Motor neuron (in vitro differentiated cells): Measurements from ENCODE around the gene TMEM252. TPM values are rescaled to one million over a fixed set of nuclear protein-coding genes. Genes with fewer than 3 reads are reported as not detected.

Experiments
- ATAC-seq, 8 experiments: fragments of 200-7000 bp; cut with Tn5 transposase; replicated peaks in 6 of 8; 2 replicates each; pipeline ENCODE4 v1.8.0; 2021; ENCODE audit warnings: mild to moderate bottlenecking in 8 of 8, moderate library complexity in 8 of 8
- H3K27ac ChIP-seq, 2 donors: fragments of 250-450 bp; sonication (Bioruptor Pico); 2 replicates each; pipeline ENCODE4 v1.9.0; 2021; ENCODE audit warnings: antibody characterized with exemption in 2 of 2, mild to moderate bottlenecking in 2 of 2, moderate library complexity in 1 of 2
- H3K4me1 ChIP-seq, 2 donors: fragments of 250-450 bp; sonication (Bioruptor Pico); replicated peaks in 1 of 2; 2 replicates each; pipeline ENCODE4 v1.6.1; 2021; ENCODE audit warnings: antibody characterized with exemption in 2 of 2, mild to moderate bottlenecking in 2 of 2, moderate library complexity in 1 of 2
- H3K4me3 ChIP-seq, 5 donors: fragments of 250-450 bp; sonication (Bioruptor Pico); 2 replicates each; pipeline ENCODE4 v1.9.0; 2021; ENCODE audit warnings: antibody characterized with exemption in 5 of 5, mild to moderate bottlenecking in 5 of 5, moderate library complexity in 4 of 5
- WGBS, 10 experiments: fragments of 450-650 bp; shearing (Covaris generic); methylation state at CpG; one replicate each; pipeline ENCODE4 v1.0.0; 2022; 5-methylcytosine and 5-hydroxymethylcytosine counted together
- in situ Hi-C, 9 experiments: fragments of 400-800 bp; cut with MboI; loops; one replicate each; pipeline ENCODE4 v1.15.0; 2021; ENCODE audit warnings: low sequenced_read_pairs in 9 of 9, low pct_unique_long_range_greater_than_20kb in 2 of 9; ENCODE audit not compliant: unreplicated experiment in 9 of 9
- total RNA-seq, 8 experiments: library from RNA; unstranded; fragments of 300-600 nt; gene quantifications; 2 replicates each; pipeline versions ENCODE4 v1.2.3 to v1.2.4, GENCODE V29; 2022

The TMEM252 gene
- total RNA-seq = under 1 TPM in 1 of 8 experiments, not detected in 7; 0.62 TPM

- H3K27ac ChIP-seq = no peak within 1 kb of the TSS
- in situ Hi-C loops = no loop called here
- no peaks in the 10 kb centered on the region for H3K4me1 ChIP-seq
- 0 to 74% (median 48%) methylated on average over 4 to 8 of the region's 8 CpGs; no CpG with 5 or more reads in 1 of the 10 experiments for WGBS, 10 experiments
- ATAC-seq = no peak
- no peak within 1 kb of the TSS for H3K4me3 ChIP-seq
Observed at GRCh38 chr9:68540712-68541535, at the start of gene TMEM252. Gene TMEM252, minus strand, starts transcription at chr9:68540883. Its CDS starts 69 bp downstream, at chr9:68540814.

- H3K27ac ChIP-seq = no peak overlapping the region
- no peak for ATAC-seq
- in situ Hi-C loops = loop anchor here in 7 of 9 experiments (10.0 to 25.0 kb wide), 7 partner anchors 102 to 440 kb away; partner anchors contain the start of gene PRKACG (in 2 of the 7)
- 0 to 89% (median 75%) methylated on average over 1 to 4 of the region's 19 CpGs; no CpG with 5 or more reads in 5 of the 10 experiments for WGBS, 10 experiments
- no peaks in the 10 kb centered on the region for H3K4me1 ChIP-seq
- no peak overlapping the region for H3K4me3 ChIP-seq
Observed at GRCh38 chr9:68585034-68585761, 44.5 kb upstream of the TMEM252 start.

GRCh38 chr9:68584189-68585033 lies 43.7 kb upstream of the TMEM252 start:
- in situ Hi-C loops = loop anchor here in 7 of 9 experiments (10.0 to 25.0 kb wide), 7 partner anchors 103 to 440 kb away; partner anchors contain the start of gene PRKACG (in 2 of the 7)
- Histone ChIP-seq H3K4me1 (no peaks in the 10 kb centered on the region), H3K4me3 (no peak overlapping the region), H3K27ac (no peak overlapping the region)
- peak; percentile 85 to 100 (median 96) for ATAC-seq
- WGBS, 10 experiments = 0 to 100% (median 15%) methylated on average over 2 to 12 of the region's 16 CpGs

- Histone ChIP-seq H3K4me1 (no peaks in the 10 kb centered on the region), H3K4me3 (no peak overlapping the region), H3K27ac (no peak overlapping the region)
- in situ Hi-C loops = loop anchor here in 7 of 9 experiments (10.0 to 25.0 kb wide), 7 partner anchors 106 to 443 kb away; partner anchors contain the start of gene PRKACG (in 2 of the 7)
- ATAC-seq = no peak
- 17 to 100% (median 84%) methylated on average over 2 to 3 of the region's 3 CpGs; no CpG with 5 or more reads in 4 of the 10 experiments for WGBS, 10 experiments
Observed at GRCh38 chr9:68581696-68582095, 41.0 kb upstream of the TMEM252 start.

GRCh38 chr9:68577774-68578591 lies 37.3 kb upstream of the TMEM252 start:
- 0 to 90% (median 65%) methylated on average over 1 to 4 of the region's 7 CpGs; no CpG with 5 or more reads in 4 of the 10 experiments for WGBS, 10 experiments
- Histone ChIP-seq H3K4me1 (no peaks in the 10 kb centered on the region), H3K27ac (no peak overlapping the region), H3K4me3 (no peak overlapping the region)
- in situ Hi-C loops = loop anchor here in 5 of 9 experiments (10.0 to 25.0 kb wide), 5 partner anchors 109 to 434 kb away; partner anchors contain the start of gene PRKACG (in 2 of the 5)
- ATAC-seq = no peak

- WGBS, 10 experiments = 13 to 100% (median 59%) methylated on average over 1 to 5 of the region's 5 CpGs
- no peak overlapping the region for H3K4me3 ChIP-seq
- H3K27ac ChIP-seq = no peak overlapping the region
- in situ Hi-C loops = loop anchor here in 5 of 9 experiments (10.0 to 25.0 kb wide), 5 partner anchors 111 to 436 kb away; partner anchors contain the start of gene PRKACG (in 2 of the 5)
- no peaks in the 10 kb centered on the region for H3K4me1 ChIP-seq
- no peak for ATAC-seq
Observed at GRCh38 chr9:68575817-68576216, 35.1 kb upstream of the TMEM252 start.

GRCh38 chr9:68574150-68574549 lies 33.5 kb upstream of the TMEM252 start:
- no peak overlapping the region for H3K4me3 ChIP-seq
- ATAC-seq = no peak
- no peak overlapping the region for H3K27ac ChIP-seq
- 0 to 100% (median 79%) methylated on average over 1 to 3 of the region's 3 CpGs for WGBS, 10 experiments
- no peaks in the 10 kb centered on the region for H3K4me1 ChIP-seq
- in situ Hi-C loops = loop anchor here in 1 of 9 experiments (10.0 kb wide), 1 partner anchor 431 kb away; no protein-coding TSS in a partner anchor

GRCh38 chr9:68567565-68567964 lies 26.9 kb upstream of the TMEM252 start:
- in situ Hi-C loops = no loop called here
- no peaks in the 10 kb centered on the region for H3K4me1 ChIP-seq
- H3K27ac ChIP-seq = no peak overlapping the region
- 0 to 100% (median 81%) methylated on average over 1 to 3 of the region's 3 CpGs for WGBS, 10 experiments
- no peak for ATAC-seq
- H3K4me3 ChIP-seq = no peak overlapping the region

- Histone ChIP-seq H3K27ac (no peak overlapping the region), H3K4me1 (no peaks in the 10 kb centered on the region), H3K4me3 (no peak overlapping the region)
- 0 to 86% (median 14%) methylated on average over 1 to 2 of the region's 2 CpGs; no CpG with 5 or more reads in 3 of the 10 experiments for WGBS, 10 experiments
- in situ Hi-C loops = no loop called here
- ATAC-seq = peak in 1 of 8 experiments; percentile 11
Observed at GRCh38 chr9:68562461-68562860, 21.8 kb upstream of the TMEM252 start.

GRCh38 chr9:68560071-68560844 lies 19.6 kb upstream of the TMEM252 start:
- ATAC-seq = peak in 7 of 8 experiments; percentile 24 to 91 (median 70)
- in situ Hi-C loops = no loop called here
- Histone ChIP-seq H3K4me1 (no peaks in the 10 kb centered on the region), H3K4me3 (no peak overlapping the region), H3K27ac (no peak overlapping the region)
- WGBS, 10 experiments = 0 to 100% (median 77%) methylated on average over 1 to 9 of the region's 14 CpGs; no CpG with 5 or more reads in 3 of the 10 experiments

- in situ Hi-C loops = no loop called here
- no peak overlapping the region for H3K4me3 ChIP-seq
- no peak overlapping the region for H3K27ac ChIP-seq
- no peaks in the 10 kb centered on the region for H3K4me1 ChIP-seq
- ATAC-seq = no peak
- WGBS, 10 experiments = 0 to 100% (median 75%) methylated on average over 1 to 5 of the region's 5 CpGs; no CpG with 5 or more reads in 1 of the 10 experiments
Observed at GRCh38 chr9:68558545-68558944, 17.9 kb upstream of the TMEM252 start.
